T-helper 2 cell treated with Interferon-gamma antibody and Interleukin-4, amounts not matched to agents 5 μg/mL and 100 μg/mL, for 36 hours (primary cell): ENCODE results near the gene LMX1B.
"Not testable (repeated sequence)": the region's sequence is repeated elsewhere in the genome, so short reads cannot be mapped to it uniquely, and the experiment has no call there.

Source experiments
- DNase-seq: peaks from one replicate; pipeline ENCODE4 v3.0.0; 2021; ENCODE audit warnings: low spot score
- H3K27ac Mint-ChIP-seq: one replicate; pipeline ENCODE4 v1.8.0; 2021; ENCODE audit warnings: mild to moderate bottlenecking, mixed read lengths
- H3K27me3 Mint-ChIP-seq: one replicate; pipeline ENCODE4 v1.8.0; 2021; ENCODE audit warnings: low read depth, mixed read lengths
- H3K36me3 Mint-ChIP-seq: one replicate; pipeline ENCODE4 v1.8.0; 2021; ENCODE audit warnings: low read depth, mixed read lengths
- H3K4me1 Mint-ChIP-seq: one replicate; pipeline ENCODE4 v1.8.0; 2021; ENCODE audit warnings: low read depth, mixed read lengths
- H3K4me3 Mint-ChIP-seq: one replicate; pipeline ENCODE4 v1.8.0; 2022; ENCODE audit warnings: mild to moderate bottlenecking, moderate library complexity, mixed read lengths
- H3K9me3 Mint-ChIP-seq: one replicate; pipeline ENCODE4 v1.8.0; 2021; ENCODE audit warnings: mixed read lengths

The LMX1B gene

GRCh38 chr9:126613651-126614050, at the start of gene LMX1B:
Gene LMX1B, plus strand, starts transcription at chr9:126613928. Its CDS starts 522 bp downstream, at chr9:126614450.
- no peak for DNase-seq
- Mint-ChIP-seq H3K4me3 (peak within 1 kb of the TSS; percentile 21), H3K27me3 (peaks cover 72% of the 10 kb centered on the region), H3K9me3 (no peaks in the 10 kb centered on the region), H3K27ac (peak within 1 kb of the TSS; percentile 72), H3K36me3 (peaks cover 3% of the 10 kb centered on the region), H3K4me1 (peaks cover 10% of the 10 kb centered on the region)

GRCh38 chr9:126564128-126564527, 49.6 kb upstream of the LMX1B start:
- H3K4me3 Mint-ChIP-seq: no peak overlapping the region
- no peaks in the 10 kb centered on the region for H3K9me3 Mint-ChIP-seq
- H3K27ac Mint-ChIP-seq: no peak overlapping the region
- H3K4me1 Mint-ChIP-seq: no peaks in the 10 kb centered on the region
- H3K36me3 Mint-ChIP-seq: no peaks in the 10 kb centered on the region
- peaks cover 25% of the 10 kb centered on the region for H3K27me3 Mint-ChIP-seq
- no peak for DNase-seq

GRCh38 chr9:126564716-126565115, 49.0 kb upstream of the LMX1B start:
- Mint-ChIP-seq H3K27me3 (peaks cover 19% of the 10 kb centered on the region), H3K4me1 (no peaks in the 10 kb centered on the region), H3K27ac (no peak overlapping the region), H3K4me3 (no peak overlapping the region), H3K9me3 (no peaks in the 10 kb centered on the region), H3K36me3 (no peaks in the 10 kb centered on the region)
- no peak for DNase-seq

- no peak overlapping the region for H3K4me3 Mint-ChIP-seq
- H3K9me3 Mint-ChIP-seq: no peaks in the 10 kb centered on the region
- no peaks in the 10 kb centered on the region for H3K36me3 Mint-ChIP-seq
- peaks cover 16% of the 10 kb centered on the region for H3K27me3 Mint-ChIP-seq
- no peaks in the 10 kb centered on the region for H3K4me1 Mint-ChIP-seq
- DNase-seq: no peak
- H3K27ac Mint-ChIP-seq: no peak overlapping the region
Measured at GRCh38 chr9:126565336-126566128, 48.2 kb upstream of the LMX1B start.

GRCh38 chr9:126569036-126569435, 44.7 kb upstream of the LMX1B start:
- Mint-ChIP-seq H3K9me3 (no peaks in the 10 kb centered on the region), H3K4me3 (no peak overlapping the region), H3K4me1 (no peaks in the 10 kb centered on the region), H3K27me3 (no peaks in the 10 kb centered on the region), H3K36me3 (no peaks in the 10 kb centered on the region), H3K27ac (no peak overlapping the region)
- no peak for DNase-seq

GRCh38 chr9:126578029-126578428, 35.7 kb upstream of the LMX1B start:
- H3K9me3 Mint-ChIP-seq: no peaks in the 10 kb centered on the region
- no peak overlapping the region for H3K27ac Mint-ChIP-seq
- H3K4me3 Mint-ChIP-seq: no peak overlapping the region
- H3K4me1 Mint-ChIP-seq: peaks cover 3% of the 10 kb centered on the region
- peaks cover 3% of the 10 kb centered on the region for H3K27me3 Mint-ChIP-seq
- no peaks in the 10 kb centered on the region for H3K36me3 Mint-ChIP-seq
- no peak for DNase-seq

GRCh38 chr9:126580319-126580718, 33.4 kb upstream of the LMX1B start:
- H3K4me1 Mint-ChIP-seq, DNase-seq, H3K4me3 Mint-ChIP-seq, H3K27ac Mint-ChIP-seq, H3K27me3 Mint-ChIP-seq, H3K36me3 Mint-ChIP-seq, H3K9me3 Mint-ChIP-seq: not testable (repeated sequence)

- Mint-ChIP-seq H3K27me3 (peaks cover 6% of the 10 kb centered on the region), H3K4me3 (no peak overlapping the region), H3K4me1 (peaks cover 3% of the 10 kb centered on the region), H3K27ac (no peak overlapping the region), H3K36me3 (no peaks in the 10 kb centered on the region), H3K9me3 (no peaks in the 10 kb centered on the region)
- no peak for DNase-seq
Measured at GRCh38 chr9:126581893-126582292, 31.8 kb upstream of the LMX1B start.

GRCh38 chr9:126582427-126582826, 31.3 kb upstream of the LMX1B start:
- H3K4me3 Mint-ChIP-seq: no peak overlapping the region
- H3K27me3 Mint-ChIP-seq: peaks cover 8% of the 10 kb centered on the region
- H3K36me3 Mint-ChIP-seq: no peaks in the 10 kb centered on the region
- H3K4me1 Mint-ChIP-seq: peaks cover 3% of the 10 kb centered on the region
- DNase-seq: no peak
- H3K27ac Mint-ChIP-seq: no peak overlapping the region
- no peaks in the 10 kb centered on the region for H3K9me3 Mint-ChIP-seq

- Mint-ChIP-seq H3K9me3 (no peaks in the 10 kb centered on the region), H3K4me3 (no peak overlapping the region), H3K36me3 (no peaks in the 10 kb centered on the region), H3K27me3 (peaks cover 7% of the 10 kb centered on the region), H3K4me1 (peaks cover 3% of the 10 kb centered on the region), H3K27ac (no peak overlapping the region)
- DNase-seq: no peak
Measured at GRCh38 chr9:126583144-126583760, 30.5 kb upstream of the LMX1B start.

GRCh38 chr9:126584611-126585010, 29.1 kb upstream of the LMX1B start:
- no peaks in the 10 kb centered on the region for H3K9me3 Mint-ChIP-seq
- peaks cover 6% of the 10 kb centered on the region for H3K27me3 Mint-ChIP-seq
- no peak overlapping the region for H3K4me3 Mint-ChIP-seq
- no peak for DNase-seq
- peaks cover 3% of the 10 kb centered on the region for H3K4me1 Mint-ChIP-seq
- no peaks in the 10 kb centered on the region for H3K36me3 Mint-ChIP-seq
- H3K27ac Mint-ChIP-seq: no peak overlapping the region

GRCh38 chr9:126586236-126586635, 27.5 kb upstream of the LMX1B start:
- peaks cover 3% of the 10 kb centered on the region for H3K4me1 Mint-ChIP-seq
- H3K9me3 Mint-ChIP-seq: no peaks in the 10 kb centered on the region
- no peak overlapping the region for H3K27ac Mint-ChIP-seq
- DNase-seq: no peak
- peaks cover 12% of the 10 kb centered on the region for H3K27me3 Mint-ChIP-seq
- H3K4me3 Mint-ChIP-seq: no peak overlapping the region
- no peaks in the 10 kb centered on the region for H3K36me3 Mint-ChIP-seq

- Mint-ChIP-seq H3K27ac (no peak overlapping the region), H3K36me3 (no peaks in the 10 kb centered on the region), H3K9me3 (no peaks in the 10 kb centered on the region)
Measured at GRCh38 chr9:126587187-126588185, 26.2 kb upstream of the LMX1B start.

More at GRCh38 chr9:126587187-126588185, 26.2 kb upstream of the LMX1B start:
- Mint-ChIP-seq H3K27me3 (peaks cover 15% of the 10 kb centered on the region), H3K4me3 (no peak overlapping the region), H3K4me1 (no peaks in the 10 kb centered on the region)
- DNase-seq: no peak
